Hepatic stellate cell (primary cell): ENCODE results near the gene TEN1.
"Not testable (repeated sequence)": the region's sequence is repeated elsewhere in the genome, so short reads cannot be mapped to it uniquely, and the experiment has no call there.

Source experiments
- DNase-seq: peaks from one replicate; pipeline ENCODE4 v3.0.0; 2011; ENCODE audit warnings: low spot score

Gene TEN1, protein sequence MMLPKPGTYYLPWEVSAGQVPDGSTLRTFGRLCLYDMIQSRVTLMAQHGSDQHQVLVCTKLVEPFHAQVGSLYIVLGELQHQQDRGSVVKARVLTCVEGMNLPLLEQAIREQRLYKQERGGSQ

DNA sequence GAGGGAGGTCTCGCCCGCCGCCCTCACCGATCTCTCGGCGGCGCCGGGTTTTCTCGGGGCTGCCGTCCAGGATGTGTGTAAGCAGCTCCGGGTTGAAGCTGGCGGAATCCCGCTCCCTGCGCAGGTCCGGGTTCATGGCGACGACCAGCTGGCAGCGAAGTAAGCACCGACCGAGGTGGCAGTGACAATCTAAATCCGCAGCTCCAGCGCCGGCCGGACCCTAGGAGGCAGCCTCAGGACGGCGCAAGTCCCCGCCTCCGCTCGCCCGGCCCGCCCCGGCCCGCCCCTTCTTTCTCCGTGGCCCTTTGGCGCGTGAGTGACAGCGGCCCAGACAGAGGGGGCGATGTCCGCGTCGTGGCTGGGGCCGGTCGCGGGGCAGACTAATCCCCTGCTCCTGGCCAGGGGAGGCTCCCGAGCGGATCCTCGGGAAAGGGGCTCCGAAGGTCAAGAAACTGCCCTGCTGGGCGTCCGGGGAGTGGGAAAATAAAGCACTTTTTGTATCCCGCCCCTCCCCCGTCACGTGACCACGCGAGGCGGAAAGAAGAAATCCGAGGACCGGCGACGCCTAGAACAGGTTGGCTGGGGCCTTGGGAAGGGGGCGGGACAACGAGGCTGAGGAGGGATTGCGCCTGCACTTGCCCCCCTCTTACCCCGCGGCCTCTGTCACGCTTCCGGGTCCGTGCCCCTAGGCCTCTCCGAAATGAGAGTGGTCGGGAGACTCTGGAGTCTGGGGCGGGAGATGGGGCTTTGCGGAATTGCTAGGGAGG, at the start of gene TEN1, which contains the start of gene ACOX1:
TEN1 (plus strand) TSS at position 303 of the 767 bp plus-strand sequence. CDS start 6,953 bp downstream, outside the sequence.
ACOX1 (minus strand) TSS at position 229 of the 767 bp plus-strand sequence; CDS start at position 136, 93 bp downstream.
- DNase-seq, result peak; percentile 92

DNA sequence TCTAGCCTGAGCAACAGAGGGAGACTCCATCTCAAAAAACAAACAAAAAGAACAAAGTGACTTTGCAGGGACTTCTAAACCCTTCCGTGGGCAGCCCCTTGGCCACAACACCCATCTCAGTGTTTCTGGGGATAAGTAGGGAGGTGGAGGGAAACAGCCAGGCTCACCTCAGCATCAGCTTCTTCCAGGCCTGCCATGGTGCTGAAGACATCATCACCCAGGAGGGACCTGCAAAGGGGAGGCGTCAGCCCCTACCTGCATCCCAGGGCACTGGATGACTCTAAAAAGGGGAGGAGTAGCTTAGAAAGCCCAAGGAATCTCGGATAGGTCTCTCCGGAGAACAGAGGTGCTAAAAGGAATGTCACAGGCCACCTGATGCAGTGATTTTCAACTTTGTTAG, 48.0 kb upstream of the TEN1 start:
- DNase-seq, result no peak

DNA sequence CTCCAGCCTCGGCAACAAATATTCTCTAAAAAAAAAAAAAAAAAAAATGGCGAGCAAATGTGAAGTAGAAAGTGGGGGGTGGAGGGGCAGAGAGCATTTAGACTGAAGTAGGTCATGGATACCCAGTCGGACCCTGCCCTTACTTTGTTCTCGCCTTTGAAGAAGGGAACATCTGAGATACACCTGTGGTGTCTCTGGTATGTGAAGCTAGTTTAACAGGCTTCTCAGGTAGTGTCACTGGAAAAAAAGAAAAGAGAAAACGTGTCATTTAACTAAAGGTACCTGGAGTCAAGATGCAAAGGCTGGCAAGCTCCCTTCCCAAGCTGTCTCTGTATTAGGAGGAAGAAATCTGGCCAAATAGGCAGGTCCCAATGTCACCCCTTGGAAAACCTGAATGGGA, 46.2 kb upstream of the TEN1 start:
- DNase-seq, result no peak

DNA sequence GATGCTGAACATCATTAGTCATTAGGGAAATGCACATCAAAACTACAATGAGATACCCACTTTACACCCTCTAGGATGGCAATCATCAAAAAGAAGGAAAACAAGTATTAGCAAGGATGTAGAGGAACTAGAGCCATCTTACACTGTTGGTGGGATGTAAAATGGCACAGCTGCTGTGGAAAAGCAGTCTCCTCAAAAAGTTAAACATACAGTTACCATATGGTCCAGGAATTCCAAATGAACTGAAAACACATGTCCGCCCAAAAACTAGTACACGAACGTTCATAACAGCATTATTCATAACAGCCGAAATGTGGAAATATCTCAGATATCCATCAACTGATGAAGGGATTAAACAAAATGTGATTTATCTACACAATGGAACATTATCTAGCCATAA, 45.2 kb upstream of the TEN1 start:
- DNase-seq, result no peak

DNA sequence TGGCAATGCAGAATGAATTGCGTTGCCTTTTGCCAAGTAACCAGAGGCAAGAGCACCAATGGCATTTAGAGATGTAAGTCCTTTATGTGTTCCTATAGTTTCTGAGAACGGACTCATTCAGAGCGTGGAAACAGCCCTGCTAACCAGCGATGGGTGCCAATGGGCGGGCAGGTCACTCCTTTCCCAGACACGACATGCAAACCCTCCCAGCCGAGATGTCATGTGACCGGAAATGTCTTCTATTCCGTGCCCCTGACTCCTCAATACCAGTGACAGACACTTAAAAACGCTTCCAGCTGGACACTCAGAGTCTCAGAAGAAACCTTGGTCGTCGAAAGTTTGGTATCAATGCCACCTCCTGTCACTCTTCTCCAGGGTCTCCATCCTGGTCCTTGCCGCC, 41.4 kb upstream of the TEN1 start:
- no peak for DNase-seq

DNA sequence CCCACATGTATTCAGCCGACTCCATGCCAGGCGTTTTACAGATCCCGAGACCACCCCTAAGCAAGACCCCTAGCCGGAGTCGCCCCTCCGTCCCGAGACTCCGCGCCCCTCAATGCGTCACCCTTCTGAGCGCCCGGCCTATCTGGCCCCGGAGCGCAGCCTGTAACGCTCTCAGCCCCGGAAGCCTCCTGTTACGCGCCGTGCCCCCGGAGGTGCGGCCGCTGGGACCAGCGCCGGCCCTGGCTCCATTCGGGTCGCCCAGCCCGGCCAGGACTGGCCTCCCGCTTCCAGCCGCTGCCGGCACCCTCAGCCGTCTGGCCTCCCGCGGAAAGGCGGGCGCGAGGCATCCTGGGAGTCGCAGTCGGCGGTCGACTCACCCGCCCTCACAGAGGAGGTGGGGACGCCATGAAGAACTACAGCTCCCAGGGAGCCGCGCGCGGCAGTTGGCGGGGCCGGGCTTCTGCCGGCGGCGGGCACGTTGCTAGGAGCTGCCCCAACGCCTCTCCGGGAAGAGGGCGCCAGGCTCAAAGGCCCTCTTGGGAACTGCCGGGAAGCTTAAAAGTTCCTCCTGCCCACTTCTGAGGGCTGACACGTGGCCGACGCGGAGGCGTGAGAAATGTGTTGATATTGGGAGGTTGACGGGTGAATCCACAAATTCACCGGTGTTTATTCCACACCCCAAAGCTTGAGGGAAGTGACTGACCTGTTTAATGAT, 38.2 kb upstream of the TEN1 start, which contains the start of gene FBF1:
FBF1 (minus strand) TSS at position 316 of the 715 bp plus-strand sequence. CDS start 2,893 bp downstream, outside the sequence.
- peak; percentile 98 for DNase-seq

DNA sequence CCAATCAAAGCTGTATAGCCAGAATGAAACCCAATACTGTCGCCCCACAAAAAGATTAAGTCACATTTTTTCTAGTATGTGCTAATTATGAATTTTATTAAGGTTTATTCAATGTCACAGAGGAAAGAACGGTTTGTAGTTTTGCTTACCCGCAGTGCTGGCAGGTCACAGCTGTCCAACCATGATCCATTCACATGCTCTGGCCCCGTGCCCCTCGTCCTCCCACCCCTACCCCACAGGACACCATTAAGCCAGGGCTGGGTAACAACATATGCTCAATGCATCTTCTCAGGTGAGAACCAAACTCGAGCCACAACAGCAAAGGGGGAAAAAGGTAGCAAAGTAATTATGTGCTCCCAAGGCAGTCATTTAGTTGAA, 37.6 kb upstream of the TEN1 start:
- DNase-seq, result no peak

DNA sequence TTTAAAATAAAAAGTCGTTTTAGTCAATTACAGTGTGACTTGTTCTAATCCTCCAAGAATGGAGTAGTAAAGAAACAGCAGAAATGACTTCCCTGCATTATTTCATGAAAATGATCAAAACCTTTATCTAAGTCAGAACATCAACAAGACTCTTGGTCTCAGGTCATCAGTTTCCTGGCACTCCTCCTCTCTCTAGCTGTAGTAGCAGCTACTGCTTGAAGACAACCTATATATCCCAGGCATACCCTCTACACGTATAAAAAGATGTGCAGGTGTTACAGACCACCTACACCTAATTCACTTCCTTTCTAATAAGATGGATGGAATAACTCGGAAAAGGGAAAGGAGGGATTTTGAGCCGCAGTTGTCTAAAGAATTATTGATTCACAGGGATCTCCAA, 36.6 kb upstream of the TEN1 start:
- DNase-seq, result no peak

DNA sequence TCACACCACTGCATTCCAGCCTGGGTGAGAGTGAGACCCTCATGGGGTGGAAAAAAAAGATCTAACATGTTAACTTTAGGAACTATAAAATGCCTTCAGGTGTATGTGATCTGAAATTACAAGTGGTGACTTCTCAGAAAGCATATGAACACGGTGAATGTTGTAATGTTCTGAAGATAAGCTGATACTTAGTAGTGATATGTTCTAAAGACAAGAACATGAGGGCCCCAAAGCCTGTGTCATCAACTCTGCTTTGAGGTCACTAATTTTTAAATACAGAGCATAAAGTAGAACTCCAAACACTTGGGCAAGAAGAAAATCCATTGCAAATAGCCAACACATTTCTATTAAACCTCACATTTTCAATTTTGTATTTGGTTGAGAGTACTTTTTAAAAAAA, 35.5 kb upstream of the TEN1 start:
- no peak for DNase-seq

DNA sequence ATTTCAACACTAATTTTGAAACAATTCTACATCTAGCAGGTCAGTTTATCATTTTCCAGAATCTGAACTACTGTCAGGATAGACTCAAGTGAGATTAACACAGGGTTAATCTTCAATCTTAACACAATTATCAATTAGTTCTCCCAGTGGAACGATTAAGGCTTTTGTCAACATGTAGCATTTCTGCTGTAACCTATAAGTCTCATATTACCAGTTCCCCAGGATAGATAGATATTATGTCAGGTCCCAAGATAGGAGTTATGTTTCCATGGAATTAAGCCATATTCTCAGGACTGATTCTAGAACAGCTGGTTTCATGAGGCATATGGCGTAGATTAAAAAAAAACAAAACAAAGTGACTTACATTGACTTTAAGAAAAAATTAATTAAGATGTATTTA, 33.8 kb upstream of the TEN1 start:
- DNase-seq, result no peak

DNA sequence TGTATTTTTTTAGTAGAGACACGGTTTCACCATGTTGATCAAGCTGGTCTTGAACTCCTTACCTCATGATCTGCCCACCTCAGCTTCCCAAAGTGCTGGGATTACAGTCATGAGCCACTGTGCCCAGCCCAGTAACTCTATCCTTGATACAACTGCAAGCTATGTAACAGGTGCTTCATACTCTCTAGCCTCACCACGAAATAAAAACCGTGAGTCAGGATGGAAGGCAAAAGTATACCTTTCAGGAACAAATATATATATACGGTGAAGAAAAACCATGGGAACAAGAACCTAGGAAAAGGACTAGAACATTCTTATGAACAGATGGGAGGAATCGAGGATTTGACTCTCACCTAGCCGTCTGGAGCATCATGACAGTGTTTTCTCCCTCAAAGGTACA, 28.6 kb upstream of the TEN1 start:
- no peak for DNase-seq

DNA sequence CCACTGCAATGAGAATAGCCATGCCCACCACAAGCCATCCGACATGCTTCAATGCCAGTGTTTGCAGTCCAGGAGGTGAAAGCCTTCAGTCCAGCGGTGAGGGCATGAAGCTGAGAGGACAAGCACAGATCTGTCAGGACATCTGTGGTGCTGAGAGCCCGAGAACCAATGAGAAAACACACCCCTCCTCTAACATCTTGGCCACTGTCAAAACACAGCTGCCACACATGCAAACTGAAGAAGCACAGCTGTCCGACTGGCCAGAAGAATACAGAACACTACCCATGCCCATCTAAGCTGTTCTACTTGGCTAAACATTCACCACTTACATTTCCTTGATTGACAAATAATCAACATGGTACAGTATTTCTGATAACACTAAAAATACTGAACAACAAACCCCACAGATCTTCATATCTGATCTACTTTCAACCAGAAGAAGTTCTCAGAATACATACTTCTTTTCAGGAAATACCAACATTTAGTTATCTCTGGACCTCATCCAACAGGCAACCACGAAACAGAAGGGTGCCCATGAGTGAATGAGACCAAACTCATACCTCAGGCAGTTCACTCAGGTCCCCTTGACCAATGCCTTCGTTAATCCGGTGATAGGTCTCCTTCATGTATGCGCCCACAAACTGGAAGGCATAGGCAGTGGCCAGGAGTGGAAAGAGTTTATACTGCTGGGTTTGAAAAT, 28.0 kb upstream of the TEN1 start:
- DNase-seq, result no peak

DNA sequence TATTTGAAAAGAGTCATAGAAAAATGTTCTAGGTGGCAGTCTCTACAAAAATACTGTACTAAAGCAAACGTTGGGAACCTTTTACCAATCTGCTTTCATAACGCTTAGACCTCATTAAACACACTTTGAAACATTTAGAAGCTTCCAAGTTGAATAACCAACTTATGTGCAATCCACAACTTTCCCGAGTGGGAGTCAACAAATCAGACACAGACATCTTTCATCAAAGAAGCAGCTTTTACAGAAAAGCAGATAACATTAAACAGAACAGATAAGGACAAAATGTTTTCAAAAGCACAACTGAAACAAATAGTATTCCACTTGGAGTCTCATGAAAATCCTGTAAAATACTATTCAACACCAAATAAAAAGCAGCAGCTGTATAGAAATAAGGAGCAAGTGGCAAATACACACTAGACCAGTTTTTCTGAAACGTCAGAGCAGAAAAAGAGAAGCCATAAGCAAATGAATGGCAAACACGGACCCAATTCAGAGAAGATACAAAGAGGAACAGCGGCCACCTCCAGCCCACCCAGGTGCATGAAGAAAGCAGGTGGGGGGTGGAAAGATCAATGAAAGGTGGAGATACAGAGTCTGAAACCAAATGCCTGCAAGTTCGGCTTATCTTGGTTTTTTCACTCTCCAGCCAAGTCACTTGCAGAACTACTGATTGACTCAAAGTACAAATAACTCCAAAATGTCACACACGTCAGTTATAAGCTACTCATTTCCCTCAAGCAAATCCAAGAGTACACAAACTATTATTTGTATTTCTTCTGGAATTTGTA, 19.8 kb upstream of the TEN1 start:
- no peak for DNase-seq

DNA sequence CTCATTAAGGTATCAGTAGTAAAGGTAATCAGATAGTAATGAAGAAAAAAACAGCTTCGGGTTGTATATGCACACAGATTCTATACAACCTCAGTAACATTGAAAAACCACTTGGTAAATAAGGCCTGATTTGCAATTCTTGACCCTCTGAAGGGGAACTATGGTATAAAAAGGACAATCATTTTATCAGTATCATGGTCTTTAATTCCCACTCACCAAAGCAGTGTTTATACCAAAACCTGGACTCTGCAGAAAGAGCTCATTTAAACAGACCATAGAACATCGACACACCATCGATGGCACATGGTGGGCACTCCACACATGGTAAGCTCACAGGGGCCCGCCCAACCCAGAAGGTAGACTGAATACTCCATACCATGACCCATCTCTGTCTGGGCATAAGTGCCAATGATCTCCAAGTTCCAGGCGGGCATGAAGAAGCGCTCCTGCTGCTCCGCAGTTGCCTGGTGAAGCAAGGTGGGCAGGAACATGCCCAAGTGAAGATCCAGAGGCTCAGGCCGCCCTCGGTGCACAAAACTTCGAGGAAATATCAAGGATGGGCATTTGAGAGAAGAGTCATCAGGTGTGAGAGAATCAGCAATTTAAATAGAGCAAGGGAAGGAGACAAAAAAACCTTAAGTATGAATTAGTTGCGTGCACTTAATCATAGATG, 19.1 kb upstream of the TEN1 start:
- DNase-seq, result no peak

DNA sequence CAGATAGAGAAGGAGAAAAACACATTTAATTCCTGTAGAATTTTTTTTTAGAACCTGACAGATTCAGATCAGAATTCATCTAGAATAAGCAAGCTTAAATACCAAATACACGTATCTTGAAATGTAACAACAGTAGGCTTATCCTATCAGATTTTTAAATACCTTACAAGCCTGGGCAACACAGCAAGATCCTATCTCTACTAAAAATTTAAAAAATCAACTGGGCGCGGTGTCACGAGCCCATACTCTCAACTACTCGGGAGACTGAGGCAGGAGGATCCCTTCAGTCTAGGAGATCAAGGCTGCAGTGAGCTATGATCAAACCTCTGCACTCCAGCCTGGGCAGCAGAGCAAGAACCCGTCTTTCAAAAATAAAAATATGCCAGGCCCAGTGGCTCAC, 13.6 kb upstream of the TEN1 start:
- no peak for DNase-seq

DNA sequence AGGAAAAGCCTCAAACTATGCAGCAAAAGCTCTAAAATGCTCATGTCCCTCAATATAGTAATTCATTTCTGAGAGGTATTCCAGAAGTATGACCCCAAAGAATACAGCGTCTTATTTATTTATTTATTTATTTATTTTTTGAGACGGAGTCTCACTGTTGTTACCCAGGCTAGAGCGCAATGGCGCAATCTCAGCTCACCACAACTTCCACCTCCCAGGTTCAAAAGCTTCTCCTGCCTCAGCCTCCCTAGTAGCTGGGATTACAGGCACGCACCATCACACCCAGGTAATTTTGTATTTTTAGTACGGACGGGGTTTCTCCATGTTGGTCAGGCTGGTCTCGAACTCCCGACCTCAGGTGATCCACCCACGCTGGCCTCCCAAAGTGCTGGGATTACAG, 10.0 kb upstream of the TEN1 start:
- not testable (repeated sequence) for DNase-seq

DNA sequence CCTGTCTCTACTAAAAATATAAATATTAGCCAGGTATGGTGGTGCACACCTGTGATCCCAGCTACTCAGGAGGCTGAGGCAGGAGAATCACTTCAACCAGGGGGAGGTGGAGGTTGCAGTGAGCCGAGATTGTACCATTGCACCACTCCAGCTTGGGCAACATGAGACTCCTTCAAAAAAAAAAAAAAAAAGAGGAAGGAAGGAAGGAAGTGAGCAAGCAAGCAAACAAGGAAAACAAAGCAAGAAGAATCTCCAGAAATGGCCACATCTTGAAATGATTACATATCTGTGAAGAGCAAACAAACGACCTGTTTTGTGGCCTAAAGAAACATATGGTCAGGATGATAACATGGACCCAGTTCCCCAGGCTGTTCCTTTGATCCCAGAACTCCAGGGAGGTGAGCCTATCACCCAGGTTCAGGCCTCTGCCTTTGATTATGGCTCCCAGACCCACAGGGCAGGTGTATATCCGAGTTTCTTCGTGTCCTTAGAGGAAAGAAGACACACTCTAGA, 9.0 kb upstream of the TEN1 start:
- DNase-seq, result no peak

DNA sequence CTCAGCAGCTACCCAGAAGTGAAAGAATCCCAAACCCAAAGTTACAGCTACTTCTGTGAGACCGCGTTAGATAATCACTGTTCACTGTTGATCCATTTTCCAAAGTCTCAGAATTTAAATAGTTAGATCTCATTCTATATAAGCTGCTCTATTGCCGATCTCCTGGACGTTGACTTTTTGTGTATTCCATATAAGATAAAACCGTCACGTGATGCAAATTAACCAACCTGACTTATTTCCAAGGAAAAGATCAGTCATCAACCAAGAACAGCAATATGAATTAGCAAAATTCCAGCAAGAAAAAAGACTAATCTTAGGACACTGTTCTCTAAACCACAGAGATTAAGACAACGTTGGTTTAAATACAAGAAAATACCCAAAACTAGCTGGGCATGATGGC, 8.4 kb upstream of the TEN1 start:
- no peak for DNase-seq

DNA sequence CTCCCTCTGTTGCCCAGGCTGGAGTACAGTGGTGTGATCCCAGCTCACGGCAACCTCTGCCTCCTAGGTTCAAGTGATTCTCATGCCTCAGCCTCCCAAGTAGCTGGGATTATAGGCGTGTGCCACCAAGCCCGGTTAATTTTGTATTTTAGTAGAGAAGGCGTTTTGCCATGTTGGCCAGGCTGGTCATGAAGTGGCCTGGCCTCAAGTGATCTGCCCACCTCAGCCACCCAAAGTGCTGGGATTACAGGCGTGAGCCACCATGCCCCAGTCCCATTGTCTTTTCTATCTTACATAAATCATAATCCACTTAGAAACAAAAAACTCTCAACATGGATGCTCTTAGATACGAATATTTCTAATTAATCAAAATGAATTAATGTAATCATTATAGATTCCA, 3.9 kb upstream of the TEN1 start:
- DNase-seq, result not testable (repeated sequence)

DNA sequence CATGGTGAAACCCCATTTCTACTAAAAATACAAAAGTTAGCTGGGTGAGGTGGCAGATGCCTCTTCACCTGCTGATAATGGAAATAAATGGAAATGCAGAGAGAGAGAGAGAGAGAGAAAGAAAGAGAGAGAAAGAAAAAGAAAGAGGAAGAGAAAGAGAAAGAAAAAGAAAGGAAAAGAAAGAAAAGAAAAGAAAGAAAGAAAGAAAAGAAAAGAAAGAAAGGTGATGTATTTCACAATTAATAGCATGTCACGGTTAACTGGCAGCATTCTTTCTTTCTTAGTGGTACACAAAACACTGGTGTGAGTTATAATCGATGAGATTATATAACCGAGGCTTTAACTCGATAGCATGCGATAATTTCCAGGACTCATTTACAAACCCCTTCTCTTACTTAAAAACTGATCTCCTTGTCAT, 3.3 kb upstream of the TEN1 start:
- DNase-seq, result no peak
